ENCODE results near the gene NANS.

DNA sequence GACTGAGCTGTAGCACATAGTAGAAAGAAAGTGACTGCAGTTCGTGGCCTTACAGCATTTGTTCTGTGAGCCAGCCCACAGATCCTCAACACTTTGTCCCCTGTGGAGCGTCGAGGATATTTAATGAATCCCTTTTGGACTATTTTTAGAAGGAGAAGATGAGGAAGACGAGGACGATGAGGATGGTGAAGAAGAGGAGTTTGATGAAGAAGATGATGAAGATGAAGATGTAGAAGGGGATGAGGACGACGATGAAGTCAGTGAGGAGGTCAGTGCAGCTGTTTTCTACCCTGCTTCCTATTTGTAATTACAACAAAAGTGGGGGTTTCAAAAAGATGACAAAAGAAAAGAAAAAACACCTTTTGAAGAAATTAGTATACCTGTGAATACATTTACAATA lies 45.4 kb upstream of the NANS start:
- TF ChIP-seq, protein P1, sequence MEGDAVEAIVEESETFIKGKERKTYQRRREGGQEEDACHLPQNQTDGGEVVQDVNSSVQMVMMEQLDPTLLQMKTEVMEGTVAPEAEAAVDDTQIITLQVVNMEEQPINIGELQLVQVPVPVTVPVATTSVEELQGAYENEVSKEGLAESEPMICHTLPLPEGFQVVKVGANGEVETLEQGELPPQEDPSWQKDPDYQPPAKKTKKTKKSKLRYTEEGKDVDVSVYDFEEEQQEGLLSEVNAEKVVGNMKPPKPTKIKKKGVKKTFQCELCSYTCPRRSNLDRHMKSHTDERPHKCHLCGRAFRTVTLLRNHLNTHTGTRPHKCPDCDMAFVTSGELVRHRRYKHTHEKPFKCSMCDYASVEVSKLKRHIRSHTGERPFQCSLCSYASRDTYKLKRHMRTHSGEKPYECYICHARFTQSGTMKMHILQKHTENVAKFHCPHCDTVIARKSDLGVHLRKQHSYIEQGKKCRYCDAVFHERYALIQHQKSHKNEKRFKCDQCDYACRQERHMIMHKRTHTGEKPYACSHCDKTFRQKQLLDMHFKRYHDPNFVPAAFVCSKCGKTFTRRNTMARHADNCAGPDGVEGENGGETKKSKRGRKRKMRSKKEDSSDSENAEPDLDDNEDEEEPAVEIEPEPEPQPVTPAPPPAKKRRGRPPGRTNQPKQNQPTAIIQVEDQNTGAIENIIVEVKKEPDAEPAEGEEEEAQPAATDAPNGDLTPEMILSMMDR (IDR thresholded peaks at IDR 0.05; ENCODE audit: poor library complexity, severe bottlenecking): no peak
- TF ChIP-seq MXI1 (conservative IDR thresholded peaks at IDR 0.05; ENCODE audit: poor library complexity, severe bottlenecking): no peak
- no peak for TF ChIP-seq SMC3 (conservative IDR thresholded peaks at IDR 0.05; ENCODE audit: poor library complexity)
- TF ChIP-seq POLR2AphosphoS5 (IDR thresholded peaks at IDR 0.05): no peak
- TF ChIP-seq, protein P2, sequence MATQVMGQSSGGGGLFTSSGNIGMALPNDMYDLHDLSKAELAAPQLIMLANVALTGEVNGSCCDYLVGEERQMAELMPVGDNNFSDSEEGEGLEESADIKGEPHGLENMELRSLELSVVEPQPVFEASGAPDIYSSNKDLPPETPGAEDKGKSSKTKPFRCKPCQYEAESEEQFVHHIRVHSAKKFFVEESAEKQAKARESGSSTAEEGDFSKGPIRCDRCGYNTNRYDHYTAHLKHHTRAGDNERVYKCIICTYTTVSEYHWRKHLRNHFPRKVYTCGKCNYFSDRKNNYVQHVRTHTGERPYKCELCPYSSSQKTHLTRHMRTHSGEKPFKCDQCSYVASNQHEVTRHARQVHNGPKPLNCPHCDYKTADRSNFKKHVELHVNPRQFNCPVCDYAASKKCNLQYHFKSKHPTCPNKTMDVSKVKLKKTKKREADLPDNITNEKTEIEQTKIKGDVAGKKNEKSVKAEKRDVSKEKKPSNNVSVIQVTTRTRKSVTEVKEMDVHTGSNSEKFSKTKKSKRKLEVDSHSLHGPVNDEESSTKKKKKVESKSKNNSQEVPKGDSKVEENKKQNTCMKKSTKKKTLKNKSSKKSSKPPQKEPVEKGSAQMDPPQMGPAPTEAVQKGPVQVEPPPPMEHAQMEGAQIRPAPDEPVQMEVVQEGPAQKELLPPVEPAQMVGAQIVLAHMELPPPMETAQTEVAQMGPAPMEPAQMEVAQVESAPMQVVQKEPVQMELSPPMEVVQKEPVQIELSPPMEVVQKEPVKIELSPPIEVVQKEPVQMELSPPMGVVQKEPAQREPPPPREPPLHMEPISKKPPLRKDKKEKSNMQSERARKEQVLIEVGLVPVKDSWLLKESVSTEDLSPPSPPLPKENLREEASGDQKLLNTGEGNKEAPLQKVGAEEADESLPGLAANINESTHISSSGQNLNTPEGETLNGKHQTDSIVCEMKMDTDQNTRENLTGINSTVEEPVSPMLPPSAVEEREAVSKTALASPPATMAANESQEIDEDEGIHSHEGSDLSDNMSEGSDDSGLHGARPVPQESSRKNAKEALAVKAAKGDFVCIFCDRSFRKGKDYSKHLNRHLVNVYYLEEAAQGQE (IDR thresholded peaks at IDR 0.05; ENCODE audit: borderline replicate concordance): no peak
- TF ChIP-seq EP300 (conservative IDR thresholded peaks at IDR 0.05; ENCODE audit: poor library complexity, severe bottlenecking): no peak
- TF ChIP-seq RAD21 (conservative IDR thresholded peaks at IDR 0.05): no peak
- no peak for TF ChIP-seq EZH2 (IDR thresholded peaks at IDR 0.05; ENCODE audit: borderline replicate concordance, insufficient read depth, low read length, poor library complexity, severe bottlenecking)
